K562 (cell line): ENCODE measurements around the gene MYO1D. TPM values are rescaled to one million over a fixed set of nuclear protein-coding genes. Genes with fewer than 3 reads are reported as not detected.

ENCODE experiments used
- ATAC-seq: fragments of 200-7000 bp; cut with Tn5 transposase; 3 replicates; pipeline ENCODE4 v1.9.1; 2020; ENCODE audit warnings: moderate library complexity
- BruUV-seq: library from RNA; stranded (reverse); fragments of 400-500 nt; replicated peaks from 2 replicates; lab custom pipeline; 2021; lab: Mats Ljungman, UMichigan
- CTCF ChIA-PET: fragments of 300-600 bp; formaldehyde crosslinking; extraction: SDS; loops from one replicate; lab custom pipeline; 2021; ENCODE audit warnings: low intra/inter-chr PET ratio; lab: Yijun Ruan, JAX
- POLR2A ChIA-PET: fragments of 300-600, 350-650 bp; sonication (Branson Sonifier 250); formaldehyde crosslinking; extraction: SDS; loops from one replicate; lab custom pipeline; 2021; ENCODE audit warnings: antibody characterized with exemption, inconsistent platforms; lab: Yijun Ruan, JAX
- DNase-seq, 4 experiments: peaks; one replicate each; pipeline versions ENCODE4 v3.0.0 to v3.0.0-alpha.2; 2011 to 2018; ENCODE audit warnings: low spot score in 3 of 4, mixed read lengths in 3 of 4; ENCODE audit errors: extremely low read depth in 1 of 4
- FAIRE-seq: peaks from 2 replicates; lab custom pipeline; 2011; peaks lifted over from hg19 to GRCh38; lab: Jason Lieb, UNC
- H2AFZ ChIP-seq: 2 replicates; pipeline ENCODE4 v1.6.0; 2011; ENCODE audit warnings: low read depth, low read length, control low read depth, inconsistent platforms
- H3K27ac ChIP-seq: fragments of 200-600 bp; 3 replicates; pipeline ENCODE4 v1.8.0; 2011; ENCODE audit warnings: low read depth, mild to moderate bottlenecking, control low read depth, inconsistent platforms, low read length, moderate library complexity, mixed read lengths; ENCODE audit errors: extremely low read depth
- H3K27me3 ChIP-seq, 2 experiments: fragments of 300-600 bp in 1 of 2; 2 replicates in 1 of 2; 3 replicates in 1 of 2; pipeline versions ENCODE4 v1.6.0 to v1.8.0; 2011; ENCODE audit warnings: inconsistent platforms in 2 of 2, low read length in 2 of 2, mild to moderate bottlenecking in 1 of 2, mixed read lengths in 1 of 2, moderate library complexity in 1 of 2; ENCODE audit not compliant: control insufficient read depth in 2 of 2, insufficient read depth in 2 of 2
- H3K36me3 ChIP-seq: fragments of 300-600 bp; 3 replicates; pipeline ENCODE4 v1.8.0; 2011; ENCODE audit warnings: mild to moderate bottlenecking, low read length, inconsistent platforms; ENCODE audit not compliant: control insufficient read depth, insufficient read depth
- H3K4me1 ChIP-seq, 2 experiments: fragments of 200-600 bp in 1 of 2; replicated peaks in 1 of 2; 2 replicates in 1 of 2; 3 replicates in 1 of 2; pipeline versions ENCODE4 v1.5.1 to v1.8.0; 2011; ENCODE audit warnings: inconsistent platforms in 2 of 2, low read length in 2 of 2, mild to moderate bottlenecking in 1 of 2, mixed read lengths in 1 of 2, moderate library complexity in 1 of 2; ENCODE audit not compliant: control insufficient read depth in 2 of 2, insufficient read depth in 2 of 2
- H3K4me2 ChIP-seq: 2 replicates; pipeline ENCODE4 v1.6.1; 2011; ENCODE audit warnings: low read length, control low read depth, inconsistent platforms, mixed read lengths; ENCODE audit not compliant: insufficient read depth
- H3K4me3 ChIP-seq: fragments of 200-600 bp; sonication (generic), shearing (Covaris generic); 2 replicates; pipeline ENCODE4 v1.5.1; 2016; ENCODE audit warnings: control low read depth, inconsistent platforms
- H3K79me2 ChIP-seq: fragments of 200-600 bp; 3 replicates; pipeline ENCODE4 v1.8.0; 2011; ENCODE audit warnings: low read length, inconsistent platforms; ENCODE audit not compliant: control insufficient read depth, insufficient read depth
- H3K9ac ChIP-seq, 2 experiments: 2 replicates each; pipeline versions ENCODE4 v1.6.0 to v1.6.1; 2011; ENCODE audit warnings: low read depth in 2 of 2, low read length in 2 of 2, control low read depth in 1 of 2, inconsistent platforms in 1 of 2, mild to moderate bottlenecking in 1 of 2, mixed read lengths in 1 of 2; ENCODE audit not compliant: insufficient read depth in 1 of 2
- H3K9me1 ChIP-seq: one replicate; pipeline ENCODE4 v1.6.0; 2011; ENCODE audit warnings: inconsistent platforms, mild to moderate bottlenecking, low read length, moderate library complexity; ENCODE audit not compliant: control insufficient read depth, insufficient read depth
- H3K9me3 ChIP-seq: replicated peaks from 2 replicates; pipeline ENCODE4 v1.5.1; 2011; ENCODE audit warnings: low read depth, low read length, inconsistent platforms; ENCODE audit not compliant: control insufficient read depth, insufficient read depth
- H4K20me1 ChIP-seq: replicated peaks from 2 replicates; pipeline ENCODE4 v1.6.1; 2011; ENCODE audit warnings: low read length, inconsistent platforms, mixed read lengths; ENCODE audit not compliant: control insufficient read depth, insufficient read depth
- CBX3 ChIP-seq, 2 experiments: IDR thresholded peaks; 1 replicate in 1 of 2; 2 replicates in 1 of 2; pipeline ENCODE4 v1.6.1; 2012; ENCODE audit warnings: inconsistent platforms in 2 of 2, low read length in 2 of 2, borderline replicate concordance in 1 of 2, control low read depth in 1 of 2
- CLOCK ChIP-seq: fragments of 250-450 bp; sonication (Bioruptor Pico); IDR thresholded peaks from 2 replicates; pipeline ENCODE4 v1.4.0; 2020; ENCODE audit warnings: mild to moderate bottlenecking, moderate library complexity, borderline replicate concordance
- CREB5 ChIP-seq: fragments of 250-450 bp; sonication (Bioruptor Pico); IDR thresholded peaks from 2 replicates; pipeline ENCODE4 v1.5.0; 2020; ENCODE audit warnings: mild to moderate bottlenecking
- HES1 ChIP-seq: fragments of 450-650 bp; IDR thresholded peaks from 2 replicates; pipeline ENCODE4 v1.6.1; 2016; ENCODE audit warnings: low read depth, mild to moderate bottlenecking, moderate library complexity
- HINFP ChIP-seq: fragments of 450-650 bp; conservative IDR thresholded peaks from 2 replicates; pipeline ENCODE4 v1.6.1; 2016; ENCODE audit warnings: missing genetic modification characterization, low read depth, mild to moderate bottlenecking, control low read depth, missing compliant biosample characterization
- HMBOX1 ChIP-seq: sonication (generic); IDR thresholded peaks from 2 replicates; pipeline ENCODE4 v1.6.1; 2016
- SREBF2 ChIP-seq: sonication (generic); formaldehyde crosslinking; IDR thresholded peaks from 2 replicates; pipeline ENCODE4 v1.4.0; 2020; ENCODE audit warnings: mild to moderate bottlenecking, missing genetic modification reagents
- TEAD4 ChIP-seq, 2 experiments: sonication (generic) in 1 of 2; formaldehyde crosslinking in 1 of 2; IDR thresholded peaks; 2 replicates each; pipeline versions ENCODE4 v1.6.1 to v1.8.0; 2012 to 2022; ENCODE audit warnings: borderline replicate concordance in 1 of 2, inconsistent platforms in 1 of 2, low read length in 1 of 2, mild to moderate bottlenecking in 1 of 2, missing genetic modification reagents in 1 of 2
- USF1 ChIP-seq: sonication (generic); formaldehyde crosslinking; IDR thresholded peaks from 2 replicates; pipeline ENCODE4 v1.9.0; 2022; ENCODE audit warnings: mild to moderate bottlenecking, missing genetic modification reagents
- ZNF263 ChIP-seq: sonication (generic); formaldehyde crosslinking; IDR thresholded peaks from 2 replicates; pipeline ENCODE4 v1.8.0; 2022; ENCODE audit warnings: mild to moderate bottlenecking, missing genetic modification reagents, borderline replicate concordance
- WGBS: fragments of 100-300 bp; shearing (Covaris generic); methylation state at CpG from one replicate; pipeline ENCODE4 v1.1.6; 2016; ENCODE audit warnings: low coverage, mixed read lengths; ENCODE audit not compliant: insufficient coverage; ENCODE audit errors: missing lambda C conversion rate; 5-methylcytosine and 5-hydroxymethylcytosine counted together
- in situ Hi-C: fragments of 300-500 bp; cut with MboI; formaldehyde crosslinking; loops from 4 replicates; pipeline ENCODE4 v1.15.0; 2018; ENCODE audit warnings: inconsistent platforms, mixed read lengths
- intact Hi-C: fragments of 100-400 bp; cut with micrococcal nuclease; formaldehyde crosslinking; loops from 2 replicates; pipeline ENCODE4 v1.14.2; 2022
- polyA plus RNA-seq, 8 experiments: library from polyadenylated mRNA; depleted of rRNA in 4 of 8; stranded (reverse) in 5 of 8; unstranded in 3 of 8; fragments of >200 nt; fragmentation: Nextera tagmentation in 2 of 8; fragmentation: Illumina TruSeq in 1 of 8; extraction: Ambion mirVana in 2 of 8; extraction: Trizol in 1 of 8; gene quantifications; 2 replicates each; pipeline versions ENCODE4 v1.2.1 to v1.2.3, GENCODE V29; 2011 to 2014; ENCODE audit warnings: inconsistent platforms in 1 of 8, missing spikeins in 1 of 8
- total RNA-seq, 7 experiments: library from RNA; depleted of rRNA in 6 of 7; stranded (reverse); fragments of >200 nt in 6 of 7; fragmentation: Illumina TruSeq in 2 of 7; extraction: Trizol in 2 of 7; gene quantifications; 2 replicates each; pipeline versions ENCODE4 v1.2.1 to v1.2.3, GENCODE V29; 2011 to 2021; ENCODE audit warnings: low replicate concordance in 1 of 7

Gene MYO1D
- total and polyA plus RNA-seq, 9 of the 15 experiments (the other 6 are each of a cell fraction or from before 2014, with no cell fraction given) = 2.1 to 71.2 (median 45.4) TPM

GRCh38 chr17:32794533-32795246, 82.2 kb downstream of the MYO1D start:
- Histone ChIP-seq H3K4me3 (no peak overlapping the region), H4K20me1 (no peaks in the 10 kb centered on the region), H2AFZ (peak overlapping the region; percentile 61), H3K27ac (peak overlapping the region; percentile 53; the same call in 2 of the 3 replicates), H3K9me1 (no peaks in the 10 kb centered on the region), H3K9ac (no peak overlapping the region), H3K27me3 (no peaks in the 10 kb centered on the region), H3K9me3 (no peaks in the 10 kb centered on the region), H3K79me2 (peaks cover 28% of the 10 kb centered on the region), H3K4me2 (peak overlapping the region; percentile 61), H3K36me3 (0 out of 3 replicates have a peak, but pooled peaks cover 5% of the 10 kb centered on the region), H3K4me1 (peaks cover 0 to 24% of the 10 kb centered on the region in 2 experiments; a peak in 3 of 5 replicates)
- ChIA-PET POLR2A (interaction anchor here (0.6 to 2.2 kb wide), 4 partner anchors 11 to 19 kb away, joined by 3 to 11 read pairs (median 4); no protein-coding TSS in a partner anchor), CTCF (no interaction called here)
- 29% methylated on average over 7 of the region's 7 CpGs for WGBS
- in situ Hi-C loops (no loop called here), intact Hi-C loops (no loop called here)
- peak; percentile 100 for ATAC-seq
- peak; percentile 24 to 85 (median 64) for DNase-seq
- BruUV-seq = no TSS peak
- FAIRE-seq = peak; percentile 91
- TF ChIP-seq CREB5 = no peak
- no peak for TF ChIP-seq HINFP (tag)
- TF ChIP-seq USF1 (CRISPR knock-in tag) = peak; percentile 88
- 0 out of 2 replicates have a peak, but pooled peaks have one; percentile 15 for TF ChIP-seq HMBOX1
- 0 out of 2 replicates have a peak, but pooled peaks have one; percentile 12 for TF ChIP-seq HES1
- TF ChIP-seq CBX3 (IDR thresholded peaks at IDR 0.05; ENCODE audit: borderline replicate concordance in 1 of 2, low read length in 2 of 2) = peak in 1 of 2 experiments; percentile 61; a peak in 1 of 3 replicates
- 0 out of 2 replicates have a peak, but pooled peaks have one; percentile 20 for TF ChIP-seq SREBF2 (CRISPR knock-in tag)
- TF ChIP-seq TEAD4 (IDR thresholded peaks at IDR 0.05; ENCODE audit: low read length) = peak; percentile 44
- no peak for TF ChIP-seq TEAD4 (CRISPR knock-in tag; IDR thresholded peaks at IDR 0.05; ENCODE audit: borderline replicate concordance)
- no peak; the same call in 1 of the 2 replicates for TF ChIP-seq ZNF263 (CRISPR knock-in tag)
- no peak for TF ChIP-seq CLOCK (CRISPR knock-in tag)
